ENCODE data around the gene PPCDC.

The PPCDC gene

GRCh38 chr15:75045332-75046015 lies 22.1 kb downstream of the PPCDC start:
- no peak for DNase-seq (ENCODE audit: low read depth)

GRCh38 chr15:75048394-75048793 lies 25.0 kb downstream of the PPCDC start:
- no peak for DNase-seq (ENCODE audit: low read depth)

DNA sequence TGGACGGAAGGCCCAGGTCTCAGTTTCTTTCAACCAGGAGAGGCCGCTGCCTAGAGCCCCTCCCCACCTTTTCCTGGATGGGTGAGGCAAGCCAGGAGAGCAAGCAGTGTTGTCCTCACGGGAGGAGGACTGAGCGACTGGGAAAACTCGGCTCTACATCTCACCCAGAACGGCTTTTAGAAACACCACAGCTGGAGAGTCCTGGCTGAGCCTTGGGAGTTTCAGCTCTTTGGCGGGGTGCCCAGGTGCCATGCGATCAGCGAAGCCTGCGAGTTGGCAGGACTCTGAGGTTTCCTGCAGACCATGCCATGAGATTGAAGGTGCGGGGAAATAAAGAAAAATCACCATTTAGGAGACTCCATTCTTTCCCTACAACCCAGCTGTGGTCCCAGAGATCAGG lies 26.0 kb downstream of the PPCDC start:
- no peak for DNase-seq (ENCODE audit: low read depth)

DNA sequence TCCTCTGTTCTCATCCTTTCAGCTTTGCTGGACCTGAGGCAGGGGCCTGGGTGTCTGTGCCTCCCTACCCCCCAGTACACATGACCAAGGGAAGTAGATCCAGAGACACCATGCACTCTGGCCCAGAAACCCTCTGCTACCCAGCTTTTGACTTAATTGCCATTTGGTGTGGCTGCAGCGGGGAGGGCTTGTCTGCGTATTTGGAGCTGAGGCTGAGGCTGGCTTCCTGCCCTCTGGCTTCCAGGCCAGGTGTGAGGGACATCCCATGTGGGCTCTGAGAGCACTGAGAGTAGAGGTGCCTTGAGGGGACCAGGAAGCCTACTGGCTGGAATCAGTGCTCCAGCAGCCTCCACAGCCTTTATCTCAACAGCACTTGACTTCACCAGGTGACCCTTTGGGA lies 26.9 kb downstream of the PPCDC start:
- DNase-seq (ENCODE audit: low read depth) = no peak

DNA sequence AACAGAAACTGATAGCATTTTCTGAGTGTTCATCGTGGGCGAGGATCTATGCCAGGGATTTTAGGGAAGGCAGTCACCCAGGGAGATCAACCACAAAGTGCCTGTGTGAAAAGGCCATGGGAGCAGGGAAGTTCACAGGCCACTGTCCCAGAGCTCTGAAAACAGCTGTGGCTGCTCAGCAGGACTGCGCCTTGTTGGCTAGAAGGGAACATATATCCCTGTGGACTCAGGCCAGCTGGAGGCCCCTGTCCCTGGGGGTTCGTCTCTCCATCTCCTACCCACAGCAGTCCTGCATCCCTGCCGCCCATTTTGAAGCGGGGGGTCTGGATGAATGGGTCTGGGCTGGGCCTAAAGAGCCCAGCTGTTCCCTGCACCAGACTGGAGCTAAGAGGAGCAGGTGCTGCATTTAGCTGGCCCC lies 27.8 kb downstream of the PPCDC start:
- DNase-seq (ENCODE audit: low read depth) = no peak

- no peak for DNase-seq (ENCODE audit: low read depth)
These were observed 28.3 kb downstream of the PPCDC start for GRCh38 chr15:75051711-75052110.

- DNase-seq (ENCODE audit: low read depth) = no peak
These were observed 29.8 kb downstream of the PPCDC start for GRCh38 chr15:75052972-75053747.

GRCh38 chr15:75053748-75054125 lies 30.3 kb downstream of the PPCDC start:
- DNase-seq (ENCODE audit: low read depth) = no peak

GRCh38 chr15:75054172-75054897 lies 30.9 kb downstream of the PPCDC start:
- no peak for DNase-seq (ENCODE audit: low read depth)

DNA sequence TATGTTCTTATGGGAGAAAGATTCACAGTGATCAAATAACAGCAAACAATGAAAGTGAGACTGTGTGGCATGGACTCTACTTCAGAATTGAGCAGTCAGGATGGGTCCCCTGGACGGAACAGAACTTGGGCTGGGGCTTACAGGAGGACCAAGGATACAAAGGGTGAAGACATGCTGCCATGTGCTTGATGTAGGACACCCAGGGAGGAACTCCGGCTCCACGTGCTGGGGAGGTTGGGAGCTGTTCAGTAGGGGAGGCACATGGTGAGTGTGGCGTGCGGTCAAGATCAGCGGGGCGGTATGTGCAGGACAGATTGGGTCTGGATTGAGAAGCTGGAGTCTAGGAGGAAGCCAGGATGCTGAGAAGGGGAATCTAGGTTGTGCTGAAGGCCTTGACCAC lies 32.6 kb downstream of the PPCDC start:
- DNase-seq (ENCODE audit: low read depth) = no peak

DNA sequence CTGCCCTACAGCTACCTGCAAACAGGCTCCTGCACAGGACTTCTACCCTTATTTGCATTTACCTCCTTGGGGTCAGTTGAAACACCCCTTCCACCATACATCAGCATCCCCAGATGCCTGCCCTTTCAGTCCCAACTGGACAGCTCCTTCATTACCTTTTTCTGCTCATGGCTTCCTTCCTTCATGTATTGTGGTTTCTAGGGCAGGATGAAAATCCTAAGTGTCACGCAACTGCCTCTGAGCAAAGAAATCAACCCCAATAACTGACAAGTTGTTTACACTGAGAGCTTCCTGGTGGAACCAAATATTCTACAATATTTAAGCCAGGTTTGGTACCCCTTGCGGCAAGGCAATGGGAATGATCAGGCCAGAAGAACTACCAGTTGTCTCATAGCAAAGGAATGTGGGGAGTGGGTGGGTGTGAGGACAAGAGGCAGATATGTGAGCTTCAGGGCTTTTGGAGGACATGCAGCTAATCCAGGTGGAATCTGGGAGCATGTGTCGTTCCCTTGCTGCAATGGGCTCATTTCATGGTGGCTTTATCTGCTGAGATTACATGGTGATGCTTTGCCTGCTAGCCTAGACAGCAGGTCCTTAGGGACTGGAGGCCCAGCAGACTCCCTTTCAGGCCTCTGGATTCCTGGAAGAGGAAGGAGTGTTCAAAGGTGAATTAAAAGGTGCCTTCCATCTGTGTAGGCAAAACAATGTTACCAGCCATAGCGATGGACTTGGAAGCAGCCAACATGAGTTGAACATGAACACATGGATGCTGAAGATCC lies 34.9 kb downstream of the PPCDC start:
- no peak for DNase-seq (ENCODE audit: low read depth)

GRCh38 chr15:75059607-75060006 lies 36.2 kb downstream of the PPCDC start:
- no peak for DNase-seq (ENCODE audit: low read depth)

DNA sequence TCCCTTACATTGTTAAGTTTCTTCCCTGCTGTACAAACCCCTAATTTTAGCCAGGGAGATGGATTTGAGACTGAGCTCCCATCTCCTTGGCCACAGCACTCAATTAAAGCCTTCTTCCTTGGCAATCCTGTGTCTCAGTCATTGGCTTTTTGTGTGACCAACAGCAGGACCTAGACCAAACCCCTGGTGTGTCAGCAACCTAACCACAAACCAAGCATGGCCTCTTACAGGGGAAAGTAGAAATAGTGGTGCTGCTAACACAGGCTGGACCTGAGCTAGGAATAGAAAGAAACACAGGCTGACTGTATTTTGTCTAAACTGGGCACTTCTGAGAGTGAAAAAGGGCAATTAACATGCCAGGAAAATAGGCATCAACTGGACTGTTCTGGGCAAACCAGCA lies 37.9 kb downstream of the PPCDC start:
- DNase-seq (ENCODE audit: low read depth) = no peak

DNA sequence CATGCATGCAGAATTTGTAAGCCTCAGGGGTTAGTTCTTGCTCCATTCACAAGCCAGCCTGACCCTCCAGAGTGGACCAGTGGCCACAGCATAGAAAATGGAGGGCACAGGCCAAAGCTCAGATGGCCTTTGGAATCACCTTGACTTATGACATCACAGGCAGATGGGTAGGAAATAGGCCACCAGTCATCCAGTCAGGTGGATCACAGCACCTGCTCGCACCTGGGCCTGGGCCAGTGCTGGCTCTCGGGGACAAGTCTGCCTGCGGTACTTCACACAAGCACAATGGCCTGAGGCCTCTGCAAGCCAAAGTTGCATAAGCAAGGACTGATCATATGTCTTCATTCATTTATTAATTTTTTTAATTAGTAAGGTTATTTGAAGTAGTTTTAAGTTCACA lies 39.3 kb downstream of the PPCDC start:
- no peak for DNase-seq (ENCODE audit: low read depth)

GRCh38 chr15:75063338-75063737 lies 39.9 kb downstream of the PPCDC start:
- no peak for DNase-seq (ENCODE audit: low read depth)

DNA sequence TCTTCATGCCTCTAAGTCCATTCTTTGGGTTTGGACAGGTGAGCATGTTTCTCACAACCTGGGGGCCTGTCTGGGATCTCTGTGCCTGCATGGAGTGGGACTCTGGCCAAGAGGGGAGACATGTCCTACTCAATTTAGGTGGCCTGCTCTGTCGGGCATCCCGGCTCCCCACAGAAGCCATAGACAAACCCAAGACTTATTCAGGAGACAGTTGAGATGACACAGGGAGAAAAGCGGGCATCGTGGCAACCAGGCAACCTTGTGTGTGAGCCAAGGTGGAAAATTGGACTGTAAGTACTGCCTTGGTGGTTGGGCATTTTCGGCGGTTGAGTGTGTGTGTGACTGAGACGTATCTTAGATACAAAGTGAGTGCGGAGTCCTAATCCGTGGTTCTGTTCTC lies 40.5 kb downstream of the PPCDC start:
- DNase-seq (ENCODE audit: low read depth) = no peak

DNA sequence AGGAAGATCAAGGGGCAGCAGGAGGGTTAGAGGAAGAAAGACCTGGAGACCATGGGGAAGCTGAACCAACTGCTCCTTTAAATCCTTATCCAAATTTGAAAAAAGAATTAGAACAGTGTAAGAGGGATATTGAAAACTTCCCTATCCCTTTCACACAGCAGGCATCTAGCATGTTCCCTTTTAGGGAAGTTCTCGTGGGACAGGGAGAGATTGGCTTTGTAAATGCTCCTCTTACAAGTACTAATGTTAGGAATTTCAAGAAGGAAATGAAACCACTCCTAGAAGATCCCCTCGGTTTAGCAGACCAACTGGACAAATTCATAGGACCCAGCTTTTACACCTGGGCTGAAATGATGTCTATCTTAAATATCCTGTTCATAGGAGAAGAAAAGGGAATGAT lies 41.5 kb downstream of the PPCDC start:
- DNase-seq (ENCODE audit: low read depth) = no peak

GRCh38 chr15:75065467-75065850 lies 42.1 kb downstream of the PPCDC start:
- no peak for DNase-seq (ENCODE audit: low read depth)

GRCh38 chr15:75065851-75066509 lies 42.6 kb downstream of the PPCDC start:
- no peak for DNase-seq (ENCODE audit: low read depth)

GRCh38 chr15:75067123-75067830 lies 43.9 kb downstream of the PPCDC start:
- DNase-seq (ENCODE audit: low read depth) = no peak

DNA sequence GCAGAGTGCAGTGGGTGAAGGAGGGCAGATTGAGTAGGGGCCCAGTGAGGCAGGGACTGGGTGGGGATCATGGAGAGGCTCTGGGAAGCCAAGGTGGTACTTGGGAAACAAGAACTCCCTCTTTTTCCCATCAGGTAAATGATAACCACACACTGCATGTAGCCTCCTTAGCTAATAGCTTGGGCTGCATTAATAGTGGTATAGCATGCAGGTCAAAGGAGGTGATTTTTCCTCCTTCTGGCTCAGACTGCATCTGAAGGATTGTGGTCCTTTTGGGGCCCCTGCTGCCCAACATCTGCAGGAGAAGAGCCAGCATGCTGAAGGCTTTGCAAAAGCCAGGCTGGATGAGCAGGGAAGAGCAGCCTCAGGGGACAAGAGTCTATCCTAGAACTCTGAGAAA lies 45.4 kb downstream of the PPCDC start:
- no peak for DNase-seq (ENCODE audit: low read depth)

Measured in activated T-helper 1 cell treated with Interleukin-2 at 50 U/mL for 16 hours (primary cell).